HL-60 (cell line): ENCODE data around the gene GGTA1.

Experiments
- GABPA ChIP-seq: IDR thresholded peaks from 2 replicates; pipeline ENCODE4 v1.6.1; 2012; ENCODE audit warnings: low read depth
- POLR2AphosphoS5 ChIP-seq: IDR thresholded peaks from 2 replicates; pipeline ENCODE4 v1.6.1; 2012; ENCODE audit warnings: low read depth
- SPI1 ChIP-seq: IDR thresholded peaks from 2 replicates; pipeline ENCODE4 v1.6.1; 2012; ENCODE audit warnings: low read depth, mild to moderate bottlenecking, borderline replicate concordance
- TF ChIP-seq, protein P1 (sequence below): IDR thresholded peaks from one replicate; pipeline ENCODE4 v1.5.1; 2011; ENCODE audit warnings: low read length, control low read depth, inconsistent platforms; ENCODE audit not compliant: insufficient read depth
- TF ChIP-seq, protein P2 (sequence below): IDR thresholded peaks from 2 replicates; pipeline ENCODE4 v1.6.1; 2012; ENCODE audit warnings: low read depth; ENCODE audit not compliant: insufficient replicate concordance

DNA sequence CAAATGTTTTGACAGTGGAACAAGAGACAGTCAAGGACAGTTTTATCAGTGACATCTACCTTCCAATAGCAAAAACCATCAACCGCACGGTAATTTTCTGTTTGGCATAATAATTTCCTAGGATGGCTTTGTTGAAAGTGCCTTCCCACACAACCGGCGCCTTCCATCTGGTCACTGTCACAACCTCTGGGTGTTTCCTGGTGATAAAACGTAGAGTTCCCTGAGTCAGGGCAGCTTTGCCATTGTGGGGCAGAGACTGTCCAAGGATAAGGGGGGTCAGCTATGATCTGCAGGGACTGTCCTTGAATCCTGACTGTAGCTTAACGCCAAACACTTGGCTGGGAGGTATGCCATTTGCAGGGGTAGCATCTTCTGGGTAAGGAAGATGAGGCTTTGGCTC is 47.6 kb downstream of the GGTA1 start:
- TF ChIP-seq POLR2AphosphoS5 (no peak), GABPA (no peak), SPI1 (no peak)
- TF ChIP-seq, protein P1, sequence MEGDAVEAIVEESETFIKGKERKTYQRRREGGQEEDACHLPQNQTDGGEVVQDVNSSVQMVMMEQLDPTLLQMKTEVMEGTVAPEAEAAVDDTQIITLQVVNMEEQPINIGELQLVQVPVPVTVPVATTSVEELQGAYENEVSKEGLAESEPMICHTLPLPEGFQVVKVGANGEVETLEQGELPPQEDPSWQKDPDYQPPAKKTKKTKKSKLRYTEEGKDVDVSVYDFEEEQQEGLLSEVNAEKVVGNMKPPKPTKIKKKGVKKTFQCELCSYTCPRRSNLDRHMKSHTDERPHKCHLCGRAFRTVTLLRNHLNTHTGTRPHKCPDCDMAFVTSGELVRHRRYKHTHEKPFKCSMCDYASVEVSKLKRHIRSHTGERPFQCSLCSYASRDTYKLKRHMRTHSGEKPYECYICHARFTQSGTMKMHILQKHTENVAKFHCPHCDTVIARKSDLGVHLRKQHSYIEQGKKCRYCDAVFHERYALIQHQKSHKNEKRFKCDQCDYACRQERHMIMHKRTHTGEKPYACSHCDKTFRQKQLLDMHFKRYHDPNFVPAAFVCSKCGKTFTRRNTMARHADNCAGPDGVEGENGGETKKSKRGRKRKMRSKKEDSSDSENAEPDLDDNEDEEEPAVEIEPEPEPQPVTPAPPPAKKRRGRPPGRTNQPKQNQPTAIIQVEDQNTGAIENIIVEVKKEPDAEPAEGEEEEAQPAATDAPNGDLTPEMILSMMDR: no peak
- TF ChIP-seq, protein P2, sequence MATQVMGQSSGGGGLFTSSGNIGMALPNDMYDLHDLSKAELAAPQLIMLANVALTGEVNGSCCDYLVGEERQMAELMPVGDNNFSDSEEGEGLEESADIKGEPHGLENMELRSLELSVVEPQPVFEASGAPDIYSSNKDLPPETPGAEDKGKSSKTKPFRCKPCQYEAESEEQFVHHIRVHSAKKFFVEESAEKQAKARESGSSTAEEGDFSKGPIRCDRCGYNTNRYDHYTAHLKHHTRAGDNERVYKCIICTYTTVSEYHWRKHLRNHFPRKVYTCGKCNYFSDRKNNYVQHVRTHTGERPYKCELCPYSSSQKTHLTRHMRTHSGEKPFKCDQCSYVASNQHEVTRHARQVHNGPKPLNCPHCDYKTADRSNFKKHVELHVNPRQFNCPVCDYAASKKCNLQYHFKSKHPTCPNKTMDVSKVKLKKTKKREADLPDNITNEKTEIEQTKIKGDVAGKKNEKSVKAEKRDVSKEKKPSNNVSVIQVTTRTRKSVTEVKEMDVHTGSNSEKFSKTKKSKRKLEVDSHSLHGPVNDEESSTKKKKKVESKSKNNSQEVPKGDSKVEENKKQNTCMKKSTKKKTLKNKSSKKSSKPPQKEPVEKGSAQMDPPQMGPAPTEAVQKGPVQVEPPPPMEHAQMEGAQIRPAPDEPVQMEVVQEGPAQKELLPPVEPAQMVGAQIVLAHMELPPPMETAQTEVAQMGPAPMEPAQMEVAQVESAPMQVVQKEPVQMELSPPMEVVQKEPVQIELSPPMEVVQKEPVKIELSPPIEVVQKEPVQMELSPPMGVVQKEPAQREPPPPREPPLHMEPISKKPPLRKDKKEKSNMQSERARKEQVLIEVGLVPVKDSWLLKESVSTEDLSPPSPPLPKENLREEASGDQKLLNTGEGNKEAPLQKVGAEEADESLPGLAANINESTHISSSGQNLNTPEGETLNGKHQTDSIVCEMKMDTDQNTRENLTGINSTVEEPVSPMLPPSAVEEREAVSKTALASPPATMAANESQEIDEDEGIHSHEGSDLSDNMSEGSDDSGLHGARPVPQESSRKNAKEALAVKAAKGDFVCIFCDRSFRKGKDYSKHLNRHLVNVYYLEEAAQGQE: no peak
